Measurements from ENCODE around the gene DPH7. TPM values are rescaled to one million over a fixed set of nuclear protein-coding genes. Genes with fewer than 3 reads are reported as not detected.

DPH7 gene
- polyA plus RNA-seq, 2 of the 4 experiments (the other 2 are of a cell fraction): 26.7 to 35.2 TPM

- POLR2A ChIA-PET: interaction anchor here (1.0 to 1.4 kb wide), 4 partner anchors 9 to 29 kb away, joined by 3 to 11 read pairs (median 7); partner anchors contain the start of genes ARRDC1 and EHMT1
Measured at GRCh38 chr9:137590123-137590468, 11.4 kb upstream of the DPH7 start.

GRCh38 chr9:137589441-137590122 lies 10.9 kb upstream of the DPH7 start:
- DNase-seq (ENCODE audit: low read depth in 1 of 2, low spot score in 1 of 2) (no peak), FAIRE-seq (no peak), ATAC-seq (peak in 1 of 2 experiments; percentile 30; a peak in 4 of 6 replicates)
- H3K27ac ChIP-seq: peak overlapping the region; percentile 94 to 95
- peaks cover 15% of the 10 kb centered on the region; the same call in 1 of the 3 replicates for H3K4me1 ChIP-seq
- ChIA-PET POLR2A (interaction anchor here (0.8 to 1.0 kb wide), 2 partner anchors 29 to 462 kb away, joined by 3 to 4 read pairs; partner anchors contain the start of gene EHMT1), CTCF (interaction anchor here (1.5 to 18.5 kb wide), 4 partner anchors 9 to 31 kb away, joined by 3 to 175 read pairs (median 6); partner anchors contain the start of gene DPH7)
- 32% methylated on average over 16 of the region's 58 CpGs for WGBS (ENCODE audit: missing lambda C conversion rate)
- TF ChIP-seq HOXA7 (CRISPR knock-in tag; IDR thresholded peaks at IDR 0.05) (no peak), TP53 (CRISPR knock-in tag; IDR thresholded peaks at IDR 0.05) (no peak), PHF8 (IDR thresholded peaks at IDR 0.05; ENCODE audit: borderline replicate concordance, low read depth) (no peak), ESRRA (IDR thresholded peaks at IDR 0.05; ENCODE audit: borderline replicate concordance, low read length) (no peak), EHF (CRISPR knock-in tag; IDR thresholded peaks at IDR 0.05) (no peak), HOXB13 (CRISPR knock-in tag; IDR thresholded peaks at IDR 0.05; ENCODE audit: low read depth) (no peak), BHLHE40 (IDR thresholded peaks at IDR 0.05; ENCODE audit: low read depth, low read length) (no peak), ZC3H11A (IDR thresholded peaks at IDR 0.05) (no peak), HEYL (CRISPR knock-in tag; IDR thresholded peaks at IDR 0.05) (no peak), USF2 (IDR thresholded peaks at IDR 0.05) (no peak)
- TF ChIP-seq, protein P1, sequence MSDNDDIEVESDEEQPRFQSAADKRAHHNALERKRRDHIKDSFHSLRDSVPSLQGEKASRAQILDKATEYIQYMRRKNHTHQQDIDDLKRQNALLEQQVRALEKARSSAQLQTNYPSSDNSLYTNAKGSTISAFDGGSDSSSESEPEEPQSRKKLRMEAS (IDR thresholded peaks at IDR 0.05): no peak
- H3K9me3 ChIP-seq: no peaks in the 10 kb centered on the region
- peak overlapping the region; percentile 95 for H3K4me2 ChIP-seq
- H3K4me3 ChIP-seq: peak overlapping the region; percentile 99

More at GRCh38 chr9:137590123-137590468, 11.4 kb upstream of the DPH7 start:
- no peaks in the 10 kb centered on the region for H3K9me3 ChIP-seq
- H3K27ac ChIP-seq: peak overlapping the region; percentile 94 to 95
- FAIRE-seq: no peak
- peak overlapping the region; percentile 95 for H3K4me2 ChIP-seq
- ATAC-seq: peak in 1 of 2 experiments; percentile 48; a peak in 3 of 6 replicates
- CTCF ChIA-PET: interaction anchor here (18.5 kb wide), 1 partner anchor 9 kb away, joined by 175 read pairs; the partner anchor contains the start of gene DPH7
- no CpG with 5 or more reads among the region's 61 CpGs for WGBS (ENCODE audit: missing lambda C conversion rate)
- TF ChIP-seq, protein P2, sequence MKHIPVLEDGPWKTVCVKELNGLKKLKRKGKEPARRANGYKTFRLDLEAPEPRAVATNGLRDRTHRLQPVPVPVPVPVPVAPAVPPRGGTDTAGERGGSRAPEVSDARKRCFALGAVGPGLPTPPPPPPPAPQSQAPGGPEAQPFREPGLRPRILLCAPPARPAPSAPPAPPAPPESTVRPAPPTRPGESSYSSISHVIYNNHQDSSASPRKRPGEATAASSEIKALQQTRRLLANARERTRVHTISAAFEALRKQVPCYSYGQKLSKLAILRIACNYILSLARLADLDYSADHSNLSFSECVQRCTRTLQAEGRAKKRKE (CRISPR knock-in tag; IDR thresholded peaks at IDR 0.05; ENCODE audit: low read depth): no peak
- TF ChIP-seq KDM5A (IDR thresholded peaks at IDR 0.05): no peak
- no peak for TF ChIP-seq CBX2 (IDR thresholded peaks at IDR 0.05; ENCODE audit: borderline replicate concordance, low read depth)
- no peak for TF ChIP-seq RFX5 (IDR thresholded peaks at IDR 0.05)
- no peak for TF ChIP-seq SMC3 (IDR thresholded peaks at IDR 0.05)
- no peak for DNase-seq (ENCODE audit: low read depth in 1 of 2, low spot score in 1 of 2)
- peaks cover 15% of the 10 kb centered on the region; the same call in 1 of the 3 replicates for H3K4me1 ChIP-seq
- peak overlapping the region; percentile 99 for H3K4me3 ChIP-seq

DNA sequence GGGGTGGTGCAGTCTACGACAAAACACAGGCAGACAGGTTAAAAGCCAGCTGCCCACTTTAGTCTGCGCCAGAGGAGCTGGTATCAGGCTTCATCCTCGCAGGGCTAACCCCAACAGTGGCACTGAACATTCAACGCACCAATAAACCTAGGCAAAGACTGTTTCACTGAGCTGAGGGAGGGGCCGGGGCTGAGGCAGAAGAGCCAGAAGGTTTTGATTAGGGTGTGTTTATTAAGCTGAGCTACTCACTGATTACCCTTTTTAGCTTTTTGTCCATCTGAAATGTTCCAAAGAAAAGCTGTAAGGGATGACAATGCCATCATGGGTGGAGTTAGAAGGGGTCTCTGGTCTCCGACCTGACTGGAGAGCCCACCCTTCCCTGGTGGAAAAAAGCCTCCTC lies 10.2 kb upstream of the DPH7 start:
- FAIRE-seq (no peak), DNase-seq (ENCODE audit: low read depth in 1 of 2, low spot score in 1 of 2) (no peak), ATAC-seq (no peak)
- TF ChIP-seq CEBPB (IDR thresholded peaks at IDR 0.05) (no peak), ZC3H11A (IDR thresholded peaks at IDR 0.05) (no peak)
- Histone ChIP-seq H3K27ac (peak overlapping the region in 1 of 2 experiments; percentile 95; a peak in 2 of 6 replicates), H3K4me2 (peak overlapping the region; percentile 95), H3K4me3 (peak overlapping the region; percentile 99), H3K9me3 (no peaks in the 10 kb centered on the region), H3K4me1 (peaks cover 15% of the 10 kb centered on the region; the same call in 1 of the 3 replicates)
- ChIA-PET POLR2A (interaction anchor here (0.8 to 1.0 kb wide), 2 partner anchors 30 to 461 kb away, joined by 3 to 4 read pairs; partner anchors contain the start of gene EHMT1), CTCF (interaction anchor here (1.1 to 18.5 kb wide), 6 partner anchors 8 to 287 kb away, joined by 3 to 175 read pairs (median 5); partner anchors contain the start of genes DPH7 and NRARP)
- WGBS (ENCODE audit: missing lambda C conversion rate): 93% methylated on average over 6 of the region's 6 CpGs

Data from A549 (cell line).